MM.1S (cell line): ENCODE measurements around the gene ARAP2.

Source experiments
- DNase-seq: peaks from one replicate; pipeline ENCODE4 v3.0.0-alpha.2; 2015
- H2AFZ ChIP-seq: fragments of 300-600 bp; sonication (generic); 2 replicates; pipeline ENCODE4 v1.6.0; 2016; ENCODE audit warnings: antibody characterized with exemption, low read length
- H3F3A ChIP-seq: fragments of 300-600 bp; sonication (generic); 2 replicates; pipeline ENCODE4 v1.6.1; 2016; ENCODE audit warnings: mild to moderate bottlenecking, antibody characterized with exemption, low read length, moderate library complexity, mixed read lengths; ENCODE audit not compliant: insufficient read depth
- H3K27ac ChIP-seq: fragments of 300-600 bp; sonication (generic); 2 replicates; pipeline ENCODE4 v1.5.1; 2016; ENCODE audit warnings: mild to moderate bottlenecking, low read length
- H3K27me3 ChIP-seq: fragments of 300-600 bp; sonication (generic); replicated peaks from 2 replicates; pipeline ENCODE4 v1.6.0; 2016; ENCODE audit warnings: low read length; ENCODE audit not compliant: insufficient read depth
- H3K36me3 ChIP-seq: fragments of 300-600 bp; sonication (generic); replicated peaks from 2 replicates; pipeline ENCODE4 v1.6.1; 2016; ENCODE audit warnings: mild to moderate bottlenecking, low read length, mixed read lengths; ENCODE audit not compliant: insufficient read depth
- H3K4me1 ChIP-seq: fragments of 300-600 bp; sonication (generic); 2 replicates; pipeline ENCODE4 v1.6.1; 2016; ENCODE audit warnings: low read length, mixed read lengths
- H3K4me2 ChIP-seq: fragments of 300-600 bp; sonication (generic); 2 replicates; pipeline ENCODE4 v1.6.0; 2016; ENCODE audit warnings: low read depth, low read length
- H3K4me3 ChIP-seq: fragments of 300-600 bp; sonication (generic); 2 replicates; pipeline ENCODE4 v1.5.1; 2016; ENCODE audit warnings: low read length, mixed read lengths
- H3K79me2 ChIP-seq: fragments of 300-600 bp; sonication (generic); 2 replicates; pipeline ENCODE4 v1.6.1; 2016; ENCODE audit warnings: mixed run types, low read length, mixed read lengths
- H3K9ac ChIP-seq: fragments of 300-600 bp; sonication (generic); 2 replicates; pipeline ENCODE4 v1.6.1; 2016; ENCODE audit warnings: low read length, mixed read lengths
- H3K9me2 ChIP-seq: fragments of 300-600 bp; sonication (generic); replicated peaks from 2 replicates; pipeline ENCODE4 v1.6.1; 2016; ENCODE audit warnings: mild to moderate bottlenecking, low read length, mixed read lengths; ENCODE audit not compliant: insufficient read depth
- H3K9me3 ChIP-seq: fragments of 300-600 bp; sonication (generic); replicated peaks from 2 replicates; pipeline ENCODE4 v1.6.1; 2016; ENCODE audit warnings: mild to moderate bottlenecking, low read length, mixed read lengths; ENCODE audit not compliant: insufficient read depth
- H4K20me1 ChIP-seq: fragments of 300-600 bp; sonication (generic); 2 replicates; pipeline ENCODE4 v1.6.1; 2016; ENCODE audit warnings: mild to moderate bottlenecking, low read length, moderate library complexity, mixed read lengths; ENCODE audit not compliant: insufficient read depth
- EZH2 ChIP-seq: fragments of 300-600 bp; sonication (generic); optimal IDR thresholded peaks from 2 replicates; pipeline ENCODE3; 2017; ENCODE audit warnings: low read depth, mild to moderate bottlenecking, antibody characterized with exemption, low read length, mixed read lengths
- EZH2phosphoT487 ChIP-seq: fragments of 300-600 bp; sonication (generic); IDR thresholded peaks from 2 replicates; pipeline ENCODE4 v1.6.1; 2018; ENCODE audit warnings: antibody characterized with exemption, low read length
- TF ChIP-seq, protein P1 (sequence below): fragments of 300-600 bp; sonication (generic); IDR thresholded peaks from 2 replicates; pipeline ENCODE4 v1.5.1; 2016; ENCODE audit warnings: antibody characterized with exemption, low read length, mixed read lengths

ARAP2 gene

DNA sequence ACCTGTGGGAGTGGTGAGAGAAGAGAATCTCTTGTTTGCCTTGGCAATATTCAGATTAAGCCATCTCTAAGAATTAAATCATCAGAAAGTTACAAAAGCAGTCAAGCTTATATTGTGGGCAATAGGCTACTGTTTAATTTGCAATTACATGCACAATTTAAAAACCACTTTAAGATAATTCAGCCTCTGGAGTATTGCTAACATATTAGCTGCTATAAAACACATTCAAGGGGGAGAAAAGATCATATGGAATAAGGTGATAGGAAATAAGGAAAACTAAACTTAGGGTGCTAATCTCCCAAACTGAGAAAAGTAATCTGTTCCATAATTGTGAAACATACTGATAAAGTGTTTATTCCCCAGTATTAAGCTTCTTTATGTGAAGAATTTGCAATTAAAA, 103.9 kb downstream of the ARAP2 start:
- H3K4me2 ChIP-seq: no peak overlapping the region
- H3K4me1 ChIP-seq: no peaks in the 10 kb centered on the region
- no peak overlapping the region for H3K4me3 ChIP-seq
- H3K36me3 ChIP-seq: no peaks in the 10 kb centered on the region
- no peak for DNase-seq
- H3K9me2 ChIP-seq: no peaks in the 10 kb centered on the region
- no peak overlapping the region for H3K9ac ChIP-seq
- no peaks in the 10 kb centered on the region for H3K9me3 ChIP-seq
- no peaks in the 10 kb centered on the region for H3F3A ChIP-seq
- no peak overlapping the region for H2AFZ ChIP-seq
- no peak for TF ChIP-seq EZH2
- TF ChIP-seq, protein P1, sequence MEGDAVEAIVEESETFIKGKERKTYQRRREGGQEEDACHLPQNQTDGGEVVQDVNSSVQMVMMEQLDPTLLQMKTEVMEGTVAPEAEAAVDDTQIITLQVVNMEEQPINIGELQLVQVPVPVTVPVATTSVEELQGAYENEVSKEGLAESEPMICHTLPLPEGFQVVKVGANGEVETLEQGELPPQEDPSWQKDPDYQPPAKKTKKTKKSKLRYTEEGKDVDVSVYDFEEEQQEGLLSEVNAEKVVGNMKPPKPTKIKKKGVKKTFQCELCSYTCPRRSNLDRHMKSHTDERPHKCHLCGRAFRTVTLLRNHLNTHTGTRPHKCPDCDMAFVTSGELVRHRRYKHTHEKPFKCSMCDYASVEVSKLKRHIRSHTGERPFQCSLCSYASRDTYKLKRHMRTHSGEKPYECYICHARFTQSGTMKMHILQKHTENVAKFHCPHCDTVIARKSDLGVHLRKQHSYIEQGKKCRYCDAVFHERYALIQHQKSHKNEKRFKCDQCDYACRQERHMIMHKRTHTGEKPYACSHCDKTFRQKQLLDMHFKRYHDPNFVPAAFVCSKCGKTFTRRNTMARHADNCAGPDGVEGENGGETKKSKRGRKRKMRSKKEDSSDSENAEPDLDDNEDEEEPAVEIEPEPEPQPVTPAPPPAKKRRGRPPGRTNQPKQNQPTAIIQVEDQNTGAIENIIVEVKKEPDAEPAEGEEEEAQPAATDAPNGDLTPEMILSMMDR: no peak
- H3K27me3 ChIP-seq: no peaks in the 10 kb centered on the region
- H3K79me2 ChIP-seq: no peaks in the 10 kb centered on the region
- H4K20me1 ChIP-seq: no peaks in the 10 kb centered on the region
- no peak overlapping the region for H3K27ac ChIP-seq

DNA sequence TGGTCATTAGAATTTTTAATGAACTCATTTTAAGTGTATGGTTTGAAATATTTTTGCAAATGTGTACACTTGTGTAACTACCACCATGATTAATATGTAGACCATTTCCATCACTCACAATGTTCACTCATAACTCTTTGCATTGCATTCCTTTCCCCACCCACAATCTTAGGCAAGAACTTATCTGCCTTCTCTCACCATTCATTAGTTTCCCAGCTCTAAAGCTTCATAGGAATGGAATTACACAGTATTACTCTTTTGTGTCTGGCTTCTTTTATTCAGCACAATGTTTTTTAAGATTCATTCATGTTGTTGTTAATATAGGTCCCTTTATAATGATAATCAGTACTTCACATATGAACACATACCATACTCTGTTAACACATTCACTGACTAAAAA, 106.1 kb downstream of the ARAP2 start:
- Histone ChIP-seq H2AFZ (no peak overlapping the region), H3K36me3 (no peaks in the 10 kb centered on the region), H3K9me2 (no peaks in the 10 kb centered on the region), H3K27ac (no peak overlapping the region), H3K79me2 (no peaks in the 10 kb centered on the region), H3K4me3 (no peak overlapping the region), H3K9ac (no peak overlapping the region), H4K20me1 (no peaks in the 10 kb centered on the region), H3K9me3 (no peaks in the 10 kb centered on the region), H3K4me1 (no peaks in the 10 kb centered on the region), H3K4me2 (no peak overlapping the region), H3K27me3 (no peaks in the 10 kb centered on the region), H3F3A (no peaks in the 10 kb centered on the region)
- TF ChIP-seq EZH2 (no peak), EZH2phosphoT487 (no peak)
- TF ChIP-seq, protein P1: no peak
- DNase-seq: no peak

- Histone ChIP-seq H3K9ac (no peak overlapping the region), H2AFZ (no peak overlapping the region), H3K27ac (no peak overlapping the region), H3K9me2 (no peaks in the 10 kb centered on the region), H3K36me3 (no peaks in the 10 kb centered on the region), H3K4me3 (no peak overlapping the region), H3K9me3 (no peaks in the 10 kb centered on the region), H3K27me3 (no peaks in the 10 kb centered on the region), H3F3A (no peaks in the 10 kb centered on the region), H4K20me1 (no peaks in the 10 kb centered on the region), H3K4me2 (no peak overlapping the region), H3K4me1 (no peaks in the 10 kb centered on the region), H3K79me2 (no peaks in the 10 kb centered on the region)
- no peak for TF ChIP-seq EZH2phosphoT487
- no peak for DNase-seq
Measured at GRCh38 chr4:36137336-36137735, 107.0 kb downstream of the ARAP2 start.

GRCh38 chr4:36133658-36134057, 110.7 kb downstream of the ARAP2 start:
- no peak for TF ChIP-seq EZH2phosphoT487
- TF ChIP-seq, protein P1: no peak
- no peak for TF ChIP-seq EZH2
- Histone ChIP-seq H2AFZ (no peak overlapping the region), H3K27me3 (no peaks in the 10 kb centered on the region), H3K9me3 (no peaks in the 10 kb centered on the region), H3K4me1 (no peaks in the 10 kb centered on the region), H3K4me2 (no peak overlapping the region), H3K9me2 (no peaks in the 10 kb centered on the region), H3K79me2 (no peaks in the 10 kb centered on the region), H4K20me1 (no peaks in the 10 kb centered on the region), H3K36me3 (no peaks in the 10 kb centered on the region), H3K4me3 (no peak overlapping the region), H3K9ac (no peak overlapping the region), H3K27ac (no peak overlapping the region), H3F3A (no peaks in the 10 kb centered on the region)
- no peak for DNase-seq
